GM19463 (cell line): ENCODE results near the gene SLC13A4.
"Not testable (repeated sequence)": the region's sequence is repeated elsewhere in the genome, so short reads cannot be mapped to it uniquely, and the experiment has no call there.

Experiments
- ATAC-seq: cut with Tn5 transposase; IDR thresholded peaks from one replicate; pipeline ENCODE4 v1.9.1; 2021; ENCODE audit warnings: mild to moderate bottlenecking, moderate library complexity; ENCODE audit not compliant: unreplicated experiment

The SLC13A4 gene

DNA sequence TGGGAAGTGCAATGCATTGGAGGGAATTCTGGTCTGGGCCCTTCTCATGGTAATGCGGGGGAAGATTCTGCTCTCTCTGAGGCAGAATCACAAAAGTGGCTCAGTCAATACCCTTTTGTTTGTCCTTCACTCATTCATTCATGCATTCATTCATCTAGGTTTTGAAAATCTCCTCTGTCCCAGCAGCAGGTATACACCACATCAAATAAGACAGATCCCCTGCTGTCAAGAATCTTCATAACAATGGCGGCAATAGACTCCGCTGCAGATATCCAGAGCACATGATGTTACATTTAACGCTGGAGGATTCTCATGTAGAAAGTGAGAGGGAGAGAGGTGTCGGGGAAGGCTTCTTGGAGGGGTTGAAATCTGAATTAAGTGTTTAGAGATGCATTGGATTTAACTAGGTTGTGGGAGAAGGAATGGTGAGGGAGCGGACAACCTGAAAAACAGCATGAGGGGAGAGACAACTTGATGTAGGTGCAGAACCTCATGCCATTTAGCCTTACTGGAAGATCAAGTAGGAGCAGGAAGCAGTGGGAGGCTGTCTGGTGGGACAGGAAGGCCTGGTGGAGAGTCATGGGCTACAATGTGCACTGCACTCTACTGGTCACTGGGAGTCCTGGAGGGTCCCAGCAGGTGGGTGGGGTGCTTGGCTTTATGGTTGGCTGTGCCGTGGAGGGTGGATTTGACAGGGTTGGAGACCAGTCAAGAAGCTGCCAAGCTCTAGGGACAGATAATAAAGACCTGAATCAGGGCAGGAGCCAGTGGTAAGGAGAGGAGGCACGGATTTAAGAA, 25.8 kb upstream of the SLC13A4 start:
- ATAC-seq: no peak

DNA sequence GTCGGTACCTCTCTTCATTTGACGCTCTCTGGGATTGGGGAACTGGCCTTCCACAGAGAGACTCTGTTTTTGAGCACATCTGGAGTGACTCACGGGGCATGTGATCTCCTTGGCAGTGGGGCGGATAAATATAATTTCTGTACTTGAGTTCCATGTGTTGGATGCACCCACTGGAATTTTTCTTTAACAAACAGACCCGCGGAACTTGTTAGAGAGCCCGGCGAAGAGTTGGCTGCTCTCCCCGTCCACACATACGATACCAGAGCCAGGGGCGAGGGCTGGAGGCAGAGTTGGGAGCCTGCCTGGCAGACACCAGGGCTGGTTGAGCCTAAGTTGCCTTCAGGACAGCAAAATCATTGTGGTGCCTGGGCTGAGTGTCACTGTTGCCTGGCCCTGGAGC, 20.8 kb upstream of the SLC13A4 start, which contains the start of gene FAM180A:
Gene FAM180A (minus strand): TSS at position 44 of the 400 bp plus-strand sequence. CDS start 233 bp downstream, outside the sequence.
- no peak for ATAC-seq

GRCh38 chr7:135747366-135747765, 19.4 kb upstream of the SLC13A4 start:
- no peak for ATAC-seq

DNA sequence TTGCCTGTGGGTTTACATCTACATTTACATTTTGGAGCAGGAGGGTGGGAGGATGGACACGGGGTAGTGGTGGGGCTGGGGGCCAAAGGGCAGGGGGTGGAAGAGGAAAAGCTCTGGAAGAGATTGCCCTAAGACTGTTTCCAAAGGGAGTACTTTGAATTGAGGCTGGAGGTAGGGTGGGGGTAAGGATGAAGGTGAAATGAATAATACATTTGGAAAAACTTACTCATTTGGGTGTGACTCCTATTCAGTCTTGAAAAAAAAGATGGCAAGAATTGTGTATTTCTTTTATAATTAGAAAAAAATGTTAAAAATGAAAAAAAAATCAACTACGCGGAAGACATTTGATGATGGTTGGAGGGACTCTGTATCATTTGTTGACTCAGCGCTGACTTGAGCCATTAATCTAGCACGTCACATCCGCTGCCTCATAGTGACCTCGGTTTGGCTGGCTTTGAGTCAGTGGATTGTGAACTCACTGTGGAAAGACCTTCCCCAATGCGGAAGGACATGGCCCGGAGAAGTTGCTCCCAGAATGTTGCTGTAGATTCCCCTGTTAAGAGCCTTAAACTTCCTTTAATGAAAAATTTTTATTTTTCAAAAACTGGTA, 17.8 kb upstream of the SLC13A4 start:
- ATAC-seq: no peak

DNA sequence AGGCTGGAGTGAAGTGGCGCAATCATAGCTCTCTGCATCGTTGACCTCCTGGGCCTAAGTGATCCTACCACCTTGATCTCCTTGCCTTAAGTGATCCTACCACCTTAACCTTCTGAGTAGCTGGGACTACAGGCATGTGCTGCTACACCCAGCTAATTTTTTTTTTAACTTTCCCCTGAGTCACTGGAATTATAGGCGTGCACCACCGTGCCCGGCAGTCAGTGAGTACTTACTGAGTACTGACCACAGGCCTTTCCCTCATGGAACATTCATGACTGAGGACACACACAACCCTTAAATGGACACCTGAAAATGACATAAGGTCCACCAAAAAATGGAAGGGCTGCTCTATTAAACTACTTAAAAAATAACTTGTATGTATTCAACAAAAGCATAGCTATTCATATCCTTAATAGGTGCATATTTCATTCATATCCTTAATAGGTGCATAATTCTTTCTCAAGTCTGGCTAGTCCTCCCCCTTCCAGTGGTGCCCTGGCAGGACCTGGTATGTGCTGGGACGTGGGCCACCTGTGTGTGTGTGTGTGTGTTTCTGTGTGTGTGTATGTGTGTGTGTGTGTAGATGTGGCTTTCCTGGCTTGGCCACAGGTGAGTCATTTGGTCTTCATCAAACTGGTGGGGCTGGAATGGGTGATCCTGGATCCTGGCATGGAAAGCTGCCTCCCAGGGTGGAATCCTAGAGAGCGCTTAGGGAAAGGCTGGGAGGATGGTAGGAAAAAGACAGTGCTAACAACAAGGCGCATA, 17.1 kb upstream of the SLC13A4 start:
- no peak for ATAC-seq

DNA sequence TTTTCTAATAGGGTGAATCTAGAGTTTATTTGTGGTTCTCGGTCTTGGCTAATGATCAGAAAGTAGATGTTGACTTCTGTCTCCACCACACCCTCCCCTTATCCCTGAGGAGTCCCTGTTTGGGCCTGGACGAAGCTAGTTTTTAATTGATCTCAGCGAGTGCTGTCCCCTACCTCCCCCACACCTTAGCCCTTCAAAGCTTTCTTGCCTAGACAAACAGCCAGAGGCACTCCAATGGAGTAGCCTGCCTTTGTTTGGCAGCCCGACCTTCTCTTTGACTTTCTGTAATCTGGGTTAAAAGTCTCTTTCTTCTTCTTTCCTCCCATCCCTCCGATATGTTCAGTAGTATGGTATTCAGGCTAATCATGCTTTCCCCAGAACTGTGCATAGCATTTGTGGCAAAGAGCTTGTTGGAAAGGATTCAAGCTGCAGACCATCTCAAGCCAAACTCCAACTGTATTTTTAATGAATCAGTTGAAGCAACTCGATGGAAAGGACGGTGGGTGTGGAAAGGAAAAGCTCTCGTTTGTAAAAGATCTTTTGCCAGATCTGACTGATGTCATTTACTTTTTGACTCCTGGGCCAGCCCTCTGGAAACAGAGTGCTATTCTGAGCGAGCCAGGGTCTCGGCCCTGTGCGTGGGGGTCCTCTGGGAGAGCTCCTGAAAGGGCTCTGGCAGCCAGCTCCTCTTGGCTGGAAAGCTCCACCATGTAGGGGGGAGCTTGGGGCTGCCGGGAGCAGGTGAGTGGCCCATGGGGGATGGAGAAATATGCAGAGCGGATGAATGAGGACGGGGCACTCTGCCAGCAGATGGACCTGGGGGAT, 16.1 kb upstream of the SLC13A4 start:
- ATAC-seq: no peak

GRCh38 chr7:135742371-135742770, 14.4 kb upstream of the SLC13A4 start:
- no peak for ATAC-seq

- no peak for ATAC-seq
Measured at GRCh38 chr7:135741905-135742304, 13.9 kb upstream of the SLC13A4 start.

DNA sequence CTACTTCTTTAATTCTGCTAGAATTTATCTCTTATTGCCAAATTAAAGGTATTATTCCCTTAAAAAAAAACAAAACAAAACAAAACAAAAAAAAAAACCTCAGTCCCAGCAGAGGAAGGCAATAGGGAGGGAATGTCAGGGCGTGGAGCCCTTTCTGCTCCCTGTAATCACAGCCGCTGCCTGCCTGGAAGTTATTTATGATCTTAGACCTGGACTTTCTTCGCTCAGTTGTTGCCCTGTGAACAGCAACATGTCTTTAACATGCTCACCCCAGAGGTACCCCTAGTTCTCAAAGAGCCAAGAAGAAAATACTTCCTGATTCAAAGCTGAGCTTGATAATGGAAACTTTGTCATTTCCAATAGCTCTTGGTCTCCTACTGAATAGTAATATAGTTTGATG, 12.9 kb upstream of the SLC13A4 start:
- no peak for ATAC-seq

DNA sequence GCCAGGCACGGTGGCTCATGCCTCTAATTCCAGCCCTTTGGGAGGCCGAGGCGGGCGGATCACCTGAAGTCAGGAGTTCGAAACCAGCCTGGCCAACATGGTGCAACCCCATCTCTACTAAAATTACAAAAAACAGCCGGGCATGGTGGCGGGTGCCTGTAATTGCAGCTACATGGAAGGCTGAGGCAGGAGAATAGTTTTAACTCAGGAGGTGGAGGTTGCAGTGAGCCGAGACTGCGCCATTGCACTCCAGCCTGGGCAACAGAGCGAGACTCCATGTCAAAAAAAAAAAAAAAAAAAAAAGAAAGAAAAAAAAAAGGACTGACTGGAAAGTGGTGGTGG, 9.3 kb upstream of the SLC13A4 start:
- not testable (repeated sequence) for ATAC-seq

GRCh38 chr7:135736586-135737305, 8.8 kb upstream of the SLC13A4 start:
- ATAC-seq: no peak

DNA sequence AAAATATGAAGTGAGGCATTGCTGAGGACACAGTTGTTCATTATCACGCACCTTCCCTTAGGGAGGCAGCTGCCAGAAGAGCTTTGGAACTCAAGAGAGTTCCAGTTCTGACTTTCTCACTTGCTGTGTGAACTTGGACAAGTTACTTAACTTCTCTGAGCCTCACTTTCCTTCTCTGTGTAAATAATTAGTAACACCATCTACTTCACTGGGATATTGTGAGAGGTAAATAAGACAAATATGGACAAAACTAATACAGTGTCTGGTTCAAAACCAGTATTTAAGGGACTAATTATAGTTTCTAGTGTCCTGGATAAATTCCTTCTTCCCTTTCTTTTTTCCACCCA, 6.3 kb upstream of the SLC13A4 start:
- no peak for ATAC-seq

GRCh38 chr7:135733603-135734342, 5.8 kb upstream of the SLC13A4 start:
- ATAC-seq: no peak

- ATAC-seq: no peak
Measured at GRCh38 chr7:135731131-135731530, 3.1 kb upstream of the SLC13A4 start.

- ATAC-seq: no peak
Measured at GRCh38 chr7:135729230-135729629, 1.2 kb upstream of the SLC13A4 start.

GRCh38 chr7:135726911-135727673, 894 bp downstream of the SLC13A4 start:
- no peak for ATAC-seq

- no peak for ATAC-seq
Measured at GRCh38 chr7:135726276-135726788, 1.7 kb downstream of the SLC13A4 start.

GRCh38 chr7:135723411-135723810, 4.6 kb downstream of the SLC13A4 start:
- ATAC-seq: no peak
